Kidney epithelial cell (primary cell): Measurements from ENCODE around the gene BRMS1. TPM values are rescaled to one million over a fixed set of nuclear protein-coding genes. Genes with fewer than 3 reads are reported as not detected.

Experiments used
- DNase-seq: peaks from one replicate; pipeline ENCODE4 v3.0.0-alpha.2; 2010; ENCODE audit warnings: low read depth
- H3K27me3 ChIP-seq: 2 replicates; pipeline ENCODE4 v1.6.0; 2011; ENCODE audit warnings: low read length; ENCODE audit not compliant: control insufficient read depth, insufficient read depth
- H3K36me3 ChIP-seq: 2 replicates; pipeline ENCODE4 v1.5.1; 2011; ENCODE audit warnings: low read length; ENCODE audit not compliant: control insufficient read depth, insufficient read depth
- H3K4me3 ChIP-seq: 2 replicates; pipeline ENCODE4 v1.5.1; 2011; ENCODE audit warnings: low read depth, mild to moderate bottlenecking, control low read depth, low read length
- CTCF ChIP-seq: IDR thresholded peaks from 2 replicates; pipeline ENCODE4 v1.5.1; 2011; ENCODE audit warnings: mild to moderate bottlenecking, moderate library complexity, low read length, control low read depth, inconsistent platforms; ENCODE audit not compliant: insufficient read depth, poor library complexity, severe bottlenecking
- total RNA-seq: library from RNA; depleted of rRNA; stranded (reverse); fragments of >200 nt; gene quantifications from 2 replicates; pipeline ENCODE4 v1.2.3, GENCODE V29; 2015

Gene BRMS1
- total RNA-seq, 1 donor from 2014 or later = 84.9 TPM

GRCh38 chr11:66340596-66341501 is 4.1 kb downstream of the BRMS1 start:
- Histone ChIP-seq H3K4me3 (no peak overlapping the region), H3K36me3 (peaks cover 3% of the 10 kb centered on the region), H3K27me3 (no peaks in the 10 kb centered on the region)
- TF ChIP-seq CTCF = no peak
- DNase-seq = no peak

- no peak overlapping the region for H3K4me3 ChIP-seq
- no peak for DNase-seq
- H3K27me3 ChIP-seq = no peaks in the 10 kb centered on the region
- peaks cover 3% of the 10 kb centered on the region for H3K36me3 ChIP-seq
- no peak for TF ChIP-seq CTCF
Measured at GRCh38 chr11:66339686-66340483, 5.0 kb downstream of the BRMS1 start.

- TF ChIP-seq CTCF = no peak
- Histone ChIP-seq H3K27me3 (no peaks in the 10 kb centered on the region), H3K4me3 (no peak overlapping the region), H3K36me3 (peaks cover 3% of the 10 kb centered on the region)
- no peak for DNase-seq
Measured at GRCh38 chr11:66339162-66339675, 5.7 kb downstream of the BRMS1 start.

- Histone ChIP-seq H3K36me3 (peaks cover 3% of the 10 kb centered on the region), H3K4me3 (no peak overlapping the region), H3K27me3 (no peaks in the 10 kb centered on the region)
- DNase-seq = no peak
- TF ChIP-seq CTCF = no peak
Measured at GRCh38 chr11:66338276-66339161, 6.4 kb downstream of the BRMS1 start.

- H3K4me3 ChIP-seq = no peak overlapping the region
- peaks cover 3% of the 10 kb centered on the region for H3K36me3 ChIP-seq
- DNase-seq = no peak
Measured at GRCh38 chr11:66337103-66337899, 7.6 kb downstream of the BRMS1 start.

More at GRCh38 chr11:66337103-66337899, 7.6 kb downstream of the BRMS1 start:
- peak; percentile 2 for TF ChIP-seq CTCF
- H3K27me3 ChIP-seq = no peaks in the 10 kb centered on the region
